HepG2 (cell line): ENCODE results near the gene CHI3L1. TPM values are rescaled to one million over a fixed set of nuclear protein-coding genes. Genes with fewer than 3 reads are reported as not detected.

Source experiments
- ATAC-seq: fragments of 200-7000 bp; cut with Tn5 transposase; 3 replicates; pipeline ENCODE4 v1.9.1; 2020; ENCODE audit warnings: mild to moderate bottlenecking, moderate library complexity
- BruUV-seq: library from RNA; stranded (reverse); fragments of 400-500 nt; replicated peaks from 2 replicates; lab custom pipeline; 2021; lab: Mats Ljungman, UMichigan
- CTCF ChIA-PET: fragments of 300-600 bp; formaldehyde crosslinking; extraction: SDS; loops from one replicate; lab custom pipeline; 2021; ENCODE audit warnings: low total read pairs, inconsistent platforms, low intra/inter-chr PET ratio; lab: Yijun Ruan, JAX
- POLR2A ChIA-PET: fragments of 350-600 bp; sonication (Branson Sonifier 250); formaldehyde crosslinking; loops from one replicate; lab custom pipeline; 2020; ENCODE audit warnings: antibody characterized with exemption, inconsistent platforms; lab: Yijun Ruan, JAX
- DNase-seq: peaks from one replicate; pipeline ENCODE4 v3.0.0-alpha.2; 2015; ENCODE audit warnings: low spot score
- FAIRE-seq: peaks from 3 replicates; lab custom pipeline; 2011; peaks lifted over from hg19 to GRCh38; lab: Jason Lieb, UNC
- H2AFZ ChIP-seq: one replicate; pipeline ENCODE4 v1.6.1; 2011; ENCODE audit warnings: low read length, inconsistent platforms
- H3K27ac ChIP-seq: fragments of 300-600 bp; 3 replicates; pipeline ENCODE4 v1.8.0; 2011; ENCODE audit warnings: mixed run types, mild to moderate bottlenecking, mixed read lengths, low read length, inconsistent platforms; ENCODE audit not compliant: insufficient read depth; ENCODE audit errors: extremely low read length
- H3K27me3 ChIP-seq, 2 experiments: fragments of 200-600 bp in 1 of 2; 2 replicates in 1 of 2; 3 replicates in 1 of 2; pipeline versions ENCODE4 v1.6.0 to v1.8.0; 2011; ENCODE audit warnings: low read length in 2 of 2, mild to moderate bottlenecking in 2 of 2, moderate library complexity in 2 of 2, inconsistent platforms in 1 of 2; ENCODE audit not compliant: insufficient read depth in 2 of 2, control insufficient read depth in 1 of 2
- H3K36me3 ChIP-seq, 2 experiments: fragments of 200-600 bp in 1 of 2; replicated peaks in 1 of 2; 2 replicates in 1 of 2; 3 replicates in 1 of 2; pipeline versions ENCODE4 v1.5.1 to v1.8.0; 2011; ENCODE audit warnings: low read length in 2 of 2, inconsistent platforms in 1 of 2; ENCODE audit not compliant: insufficient read depth in 2 of 2, control insufficient read depth in 1 of 2
- H3K4me1 ChIP-seq: 2 replicates; pipeline ENCODE4 v1.5.1; 2012; ENCODE audit warnings: low read length, inconsistent platforms; ENCODE audit not compliant: insufficient read depth
- H3K4me2 ChIP-seq: 2 replicates; pipeline ENCODE4 v1.6.0; 2011; ENCODE audit warnings: low read depth, low read length, inconsistent platforms
- H3K4me3 ChIP-seq, 3 experiments: fragments of 200-600 bp in 1 of 3; sonication (generic), shearing (Covaris generic) in 1 of 3; replicated peaks in 1 of 3; 2 replicates each; pipeline ENCODE4 v1.5.1; 2011 to 2016; ENCODE audit warnings: low read length in 3 of 3, inconsistent platforms in 2 of 3, low read depth in 2 of 3, mild to moderate bottlenecking in 2 of 3, control low read depth in 1 of 3, mixed read lengths in 1 of 3; ENCODE audit not compliant: insufficient read depth in 1 of 3
- H3K79me2 ChIP-seq: one replicate; pipeline ENCODE4 v1.6.1; 2011; ENCODE audit warnings: low read length, inconsistent platforms; ENCODE audit not compliant: insufficient read depth
- H3K9ac ChIP-seq: 2 replicates; pipeline ENCODE4 v1.6.0; 2011; ENCODE audit warnings: mild to moderate bottlenecking, low read depth, low read length, inconsistent platforms; ENCODE audit not compliant: insufficient read depth
- H3K9me3 ChIP-seq: 2 replicates; pipeline ENCODE4 v1.5.1; 2012; ENCODE audit warnings: mild to moderate bottlenecking, low read length
- H4K20me1 ChIP-seq: 2 replicates; pipeline ENCODE4 v1.6.0; 2011; ENCODE audit warnings: inconsistent platforms, mild to moderate bottlenecking, low read length, moderate library complexity; ENCODE audit not compliant: insufficient read depth
- ATF1 ChIP-seq: IDR thresholded peaks from 2 replicates; pipeline ENCODE4 v1.6.1; 2016; ENCODE audit warnings: mild to moderate bottlenecking, control low read depth
- FOSL2 ChIP-seq: sonication (generic); formaldehyde crosslinking; IDR thresholded peaks from 2 replicates; pipeline ENCODE4 v1.4.0; 2020; ENCODE audit warnings: missing genetic modification reagents
- GLI4 ChIP-seq: sonication (generic); formaldehyde crosslinking; IDR thresholded peaks from 2 replicates; pipeline ENCODE4 v1.5.1; 2020; ENCODE audit warnings: missing genetic modification reagents, mild to moderate bottlenecking, moderate library complexity, borderline replicate concordance
- KDM2A ChIP-seq: sonication (generic); formaldehyde crosslinking; IDR thresholded peaks from 2 replicates; pipeline ENCODE4 v1.4.0; 2020; ENCODE audit warnings: low read depth, missing genetic modification reagents, borderline replicate concordance
- KLF16 ChIP-seq, 2 experiments: sonication (generic) in 1 of 2; formaldehyde crosslinking in 1 of 2; IDR thresholded peaks; 2 replicates each; pipeline versions ENCODE4 v1.6.1 to v1.8.0; 2016 to 2023; ENCODE audit warnings: missing genetic modification reagents in 2 of 2, missing compliant biosample characterization in 1 of 2
- ZEB1 ChIP-seq: IDR thresholded peaks from 2 replicates; pipeline ENCODE4 v1.6.1; 2012; ENCODE audit warnings: mild to moderate bottlenecking, low read depth, inconsistent platforms; ENCODE audit not compliant: insufficient replicate concordance
- WGBS: methylation state at CpG from one replicate; pipeline ENCODE4 v1.1.6; 2017; ENCODE audit warnings: low lambda C conversion rate; 5-methylcytosine and 5-hydroxymethylcytosine counted together
- in situ Hi-C: cut with HindIII; loops from 2 replicates; pipeline ENCODE4 v1.10.0; 2017; ENCODE audit warnings: low pct_unique_long_range_greater_than_20kb; ENCODE audit not compliant: extremely low pct_ligation_motif_present
- intact Hi-C: fragments of 100-400 bp; cut with micrococcal nuclease; formaldehyde crosslinking; loops from one replicate; pipeline ENCODE4 v1.10.0; 2022; ENCODE audit not compliant: unreplicated experiment
- polyA plus RNA-seq, 8 experiments: library from polyadenylated mRNA; depleted of rRNA in 3 of 8; stranded (reverse) in 7 of 8; unstranded in 1 of 8; fragments of >200 nt; fragmentation: Illumina TruSeq in 4 of 8; extraction: Trizol in 4 of 8; gene quantifications; 2 replicates each; pipeline versions ENCODE4 v1.2.1 to v1.2.3, GENCODE V29; 2011 to 2016; ENCODE audit warnings: low read depth in 4 of 8, missing spikeins in 1 of 8, mixed read lengths in 1 of 8; ENCODE audit not compliant: insufficient read depth in 1 of 8
- total RNA-seq, 5 experiments: library from RNA; depleted of rRNA; stranded (reverse); fragments of >200 nt; fragmentation: Illumina TruSeq; extraction: Trizol; gene quantifications; 2 replicates each; pipeline ENCODE4 v1.2.3, GENCODE V29; 2016; ENCODE audit warnings: low read depth in 1 of 5
- TF ChIP-seq, protein P1 (sequence below): fragments of 450-650 bp; IDR thresholded peaks from 2 replicates; pipeline ENCODE4 v1.6.1; 2016
- TF ChIP-seq, protein P2 (sequence below): sonication (generic); formaldehyde crosslinking; IDR thresholded peaks from 2 replicates; pipeline ENCODE4 v1.4.0; 2020; ENCODE audit warnings: mild to moderate bottlenecking, missing genetic modification reagents
- TF ChIP-seq, protein P3 (sequence below): sonication (generic); formaldehyde crosslinking; conservative IDR thresholded peaks from 2 replicates; pipeline ENCODE4 v1.4.0; 2020; ENCODE audit warnings: missing genetic modification reagents
- TF ChIP-seq, protein P4 (sequence below): sonication (generic); formaldehyde crosslinking; IDR thresholded peaks from 2 replicates; pipeline ENCODE4 v1.4.0; 2020; ENCODE audit warnings: missing genetic modification reagents

Gene CHI3L1
- total and polyA plus RNA-seq, 2 of the 13 experiments (the other 11 are each of a cell fraction or from before 2014, with no cell fraction given) = 0.09 to 0.13 TPM

DNA sequence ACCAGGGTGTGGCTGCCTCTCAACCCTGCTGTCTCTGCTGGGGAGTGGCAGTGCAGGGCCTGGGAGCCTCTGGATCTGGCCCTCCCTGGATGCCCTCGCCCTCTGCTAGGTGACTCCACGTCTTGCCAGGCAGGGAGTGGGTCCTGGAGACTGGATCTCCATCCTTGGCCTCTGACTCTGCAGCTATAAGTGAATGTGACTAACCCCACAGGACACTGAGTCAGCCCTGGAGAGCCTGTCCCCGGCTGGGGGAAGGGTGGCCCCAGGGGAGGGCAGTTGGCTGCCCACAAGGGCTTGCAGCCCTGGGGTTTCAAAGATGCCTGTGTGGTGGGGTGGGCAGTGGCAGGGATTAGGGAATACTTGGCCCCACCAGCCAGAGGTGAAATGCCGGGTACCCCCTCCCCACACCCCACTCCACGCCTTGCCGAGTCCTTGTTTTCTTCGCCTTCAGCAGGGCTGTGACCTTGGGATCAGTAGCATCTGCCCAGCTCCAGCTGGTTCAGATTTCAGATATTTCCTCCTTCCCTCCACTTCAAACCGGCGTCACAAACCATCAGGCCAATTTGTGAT lies 8.9 kb downstream of the CHI3L1 start:
- BruUV-seq = no TSS peak
- in situ Hi-C loops = no loop called here
- Histone ChIP-seq H3K4me1 (peaks cover 20% of the 10 kb centered on the region), H3K79me2 (no peaks in the 10 kb centered on the region), H3K9ac (no peak overlapping the region), H3K4me3 (no peak overlapping the region), H3K4me2 (no peak overlapping the region), H3K27ac (no peak overlapping the region), H2AFZ (no peak overlapping the region), H4K20me1 (no peaks in the 10 kb centered on the region), H3K27me3 (peaks cover 0 to 6% of the 10 kb centered on the region in 2 experiments; a peak in 2 of 5 replicates), H3K36me3 (no peaks in the 10 kb centered on the region), H3K9me3 (no peaks in the 10 kb centered on the region)
- ATAC-seq = no peak
- FAIRE-seq = no peak
- ChIA-PET POLR2A (no interaction called here), CTCF (no interaction called here)
- WGBS = 2% methylated on average over 5 of the region's 9 CpGs
- no peak for DNase-seq
- intact Hi-C loops = no loop called here
- TF ChIP-seq, protein P1, sequence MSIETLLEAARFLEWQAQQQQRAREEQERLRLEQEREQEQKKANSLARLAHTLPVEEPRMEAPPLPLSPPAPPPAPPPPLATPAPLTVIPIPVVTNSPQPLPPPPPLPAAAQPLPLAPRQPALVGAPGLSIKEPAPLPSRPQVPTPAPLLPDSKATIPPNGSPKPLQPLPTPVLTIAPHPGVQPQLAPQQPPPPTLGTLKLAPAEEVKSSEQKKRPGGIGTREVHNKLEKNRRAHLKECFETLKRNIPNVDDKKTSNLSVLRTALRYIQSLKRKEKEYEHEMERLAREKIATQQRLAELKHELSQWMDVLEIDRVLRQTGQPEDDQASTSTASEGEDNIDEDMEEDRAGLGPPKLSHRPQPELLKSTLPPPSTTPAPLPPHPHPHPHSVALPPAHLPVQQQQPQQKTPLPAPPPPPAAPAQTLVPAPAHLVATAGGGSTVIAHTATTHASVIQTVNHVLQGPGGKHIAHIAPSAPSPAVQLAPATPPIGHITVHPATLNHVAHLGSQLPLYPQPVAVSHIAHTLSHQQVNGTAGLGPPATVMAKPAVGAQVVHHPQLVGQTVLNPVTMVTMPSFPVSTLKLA = no peak
- peak; percentile 34; the same call in 1 of the 2 replicates for TF ChIP-seq FOSL2 (CRISPR knock-in tag)
- TF ChIP-seq, protein P2, sequence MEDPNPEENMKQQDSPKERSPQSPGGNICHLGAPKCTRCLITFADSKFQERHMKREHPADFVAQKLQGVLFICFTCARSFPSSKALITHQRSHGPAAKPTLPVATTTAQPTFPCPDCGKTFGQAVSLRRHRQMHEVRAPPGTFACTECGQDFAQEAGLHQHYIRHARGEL (CRISPR knock-in tag) = no peak

DNA sequence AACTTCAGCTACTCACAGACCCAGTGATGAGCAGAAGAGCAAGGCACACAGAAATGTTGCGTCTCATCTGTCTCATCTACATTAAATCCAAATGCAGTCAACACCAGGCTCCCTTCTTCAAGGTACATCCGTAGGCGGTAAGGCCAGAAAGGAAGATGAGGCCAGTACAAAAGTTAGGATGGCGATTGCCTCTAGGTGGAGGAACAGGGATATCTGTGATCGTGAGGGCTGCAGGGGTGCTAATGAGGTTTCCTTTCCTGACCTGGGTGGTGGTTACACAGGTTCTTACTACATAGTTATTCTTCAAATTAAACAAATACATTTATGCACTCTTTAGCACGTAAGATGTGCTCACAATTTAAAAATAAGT lies 9.5 kb downstream of the CHI3L1 start:
- intact Hi-C loops = no loop called here
- WGBS = 58% methylated on average over 6 of the region's 6 CpGs
- no peak for DNase-seq
- FAIRE-seq = no peak
- no peak for ATAC-seq
- Histone ChIP-seq H3K4me3 (no peak overlapping the region), H2AFZ (no peak overlapping the region), H3K9ac (no peak overlapping the region), H3K27me3 (peaks cover 0 to 6% of the 10 kb centered on the region in 2 experiments; a peak in 2 of 5 replicates), H3K36me3 (no peaks in the 10 kb centered on the region), H3K27ac (no peak overlapping the region), H3K79me2 (no peaks in the 10 kb centered on the region), H3K4me1 (peaks cover 20% of the 10 kb centered on the region), H4K20me1 (0 out of 2 replicates have a peak, but pooled peaks cover 3% of the 10 kb centered on the region), H3K4me2 (no peak overlapping the region), H3K9me3 (no peaks in the 10 kb centered on the region)
- ChIA-PET CTCF (no interaction called here), POLR2A (no interaction called here)
- no TSS peak for BruUV-seq
- in situ Hi-C loops = no loop called here
- TF ChIP-seq KLF16 (CRISPR knock-in tag; IDR thresholded peaks at IDR 0.05) (no peak), GLI4 (CRISPR knock-in tag) (no peak), ATF1 (CRISPR knock-in tag) (no peak), KDM2A (CRISPR knock-in tag) (no peak), ZEB1 (no peak)
- TF ChIP-seq, protein P3, sequence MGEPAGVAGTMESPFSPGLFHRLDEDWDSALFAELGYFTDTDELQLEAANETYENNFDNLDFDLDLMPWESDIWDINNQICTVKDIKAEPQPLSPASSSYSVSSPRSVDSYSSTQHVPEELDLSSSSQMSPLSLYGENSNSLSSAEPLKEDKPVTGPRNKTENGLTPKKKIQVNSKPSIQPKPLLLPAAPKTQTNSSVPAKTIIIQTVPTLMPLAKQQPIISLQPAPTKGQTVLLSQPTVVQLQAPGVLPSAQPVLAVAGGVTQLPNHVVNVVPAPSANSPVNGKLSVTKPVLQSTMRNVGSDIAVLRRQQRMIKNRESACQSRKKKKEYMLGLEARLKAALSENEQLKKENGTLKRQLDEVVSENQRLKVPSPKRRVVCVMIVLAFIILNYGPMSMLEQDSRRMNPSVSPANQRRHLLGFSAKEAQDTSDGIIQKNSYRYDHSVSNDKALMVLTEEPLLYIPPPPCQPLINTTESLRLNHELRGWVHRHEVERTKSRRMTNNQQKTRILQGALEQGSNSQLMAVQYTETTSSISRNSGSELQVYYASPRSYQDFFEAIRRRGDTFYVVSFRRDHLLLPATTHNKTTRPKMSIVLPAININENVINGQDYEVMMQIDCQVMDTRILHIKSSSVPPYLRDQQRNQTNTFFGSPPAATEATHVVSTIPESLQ (CRISPR knock-in tag) = no peak
- TF ChIP-seq, protein P4, sequence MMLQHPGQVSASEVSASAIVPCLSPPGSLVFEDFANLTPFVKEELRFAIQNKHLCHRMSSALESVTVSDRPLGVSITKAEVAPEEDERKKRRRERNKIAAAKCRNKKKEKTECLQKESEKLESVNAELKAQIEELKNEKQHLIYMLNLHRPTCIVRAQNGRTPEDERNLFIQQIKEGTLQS (CRISPR knock-in tag) = no peak
